Measurements from ENCODE around the gene TUT7.
"Not testable (repeated sequence)": the region's sequence is repeated elsewhere in the genome, so short reads cannot be mapped to it uniquely, and the experiment has no call there.

TUT7 gene

GRCh38 chr9:86350006-86350760, 4.0 kb downstream of the TUT7 start:
- no peak for DNase-seq

GRCh38 chr9:86349271-86349670, 4.9 kb downstream of the TUT7 start:
- DNase-seq: no peak

GRCh38 chr9:86347991-86348390, 6.2 kb downstream of the TUT7 start:
- DNase-seq: no peak

GRCh38 chr9:86344818-86345217, 9.4 kb downstream of the TUT7 start:
- no peak for DNase-seq

GRCh38 chr9:86342269-86342668, 11.9 kb downstream of the TUT7 start:
- DNase-seq: no peak

GRCh38 chr9:86341007-86341491, 13.2 kb downstream of the TUT7 start:
- no peak for DNase-seq

- DNase-seq: no peak
Observed at GRCh38 chr9:86340356-86341006, 13.7 kb downstream of the TUT7 start.

- DNase-seq: no peak
Observed at GRCh38 chr9:86337469-86338108, 16.6 kb downstream of the TUT7 start.

- no peak for DNase-seq
Observed at GRCh38 chr9:86336058-86336457, 18.2 kb downstream of the TUT7 start.

GRCh38 chr9:86333651-86334050, 20.6 kb downstream of the TUT7 start:
- no peak for DNase-seq

GRCh38 chr9:86330186-86330585, 24.0 kb downstream of the TUT7 start:
- DNase-seq: no peak

- DNase-seq: no peak
Observed at GRCh38 chr9:86329649-86330048, 24.6 kb downstream of the TUT7 start.

- no peak for DNase-seq
Observed at GRCh38 chr9:86328156-86328555, 26.1 kb downstream of the TUT7 start.

GRCh38 chr9:86326536-86326935, 27.7 kb downstream of the TUT7 start:
- no peak for DNase-seq

- no peak for DNase-seq
Observed at GRCh38 chr9:86324901-86325300, 29.3 kb downstream of the TUT7 start.

GRCh38 chr9:86324308-86324707, 29.9 kb downstream of the TUT7 start:
- DNase-seq: no peak

- DNase-seq: no peak
Observed at GRCh38 chr9:86322973-86323644, 31.1 kb downstream of the TUT7 start.

GRCh38 chr9:86321373-86321772, 32.8 kb downstream of the TUT7 start:
- no peak for DNase-seq

- DNase-seq: no peak
Observed at GRCh38 chr9:86318187-86318586, 36.0 kb downstream of the TUT7 start.

- no peak for DNase-seq
Observed at GRCh38 chr9:86315078-86315477, 39.1 kb downstream of the TUT7 start.

- not testable (repeated sequence) for DNase-seq
Observed at GRCh38 chr9:86312959-86313358, 41.3 kb downstream of the TUT7 start.

GRCh38 chr9:86308687-86309086, 45.5 kb downstream of the TUT7 start:
- no peak for DNase-seq

GRCh38 chr9:86304236-86304730, 49.9 kb downstream of the TUT7 start:
- DNase-seq: no peak

Measured in SIG-M5 (cell line).